Measurements from ENCODE around the gene FAM107A. TPM values are rescaled to one million over a fixed set of nuclear protein-coding genes. Genes with fewer than 3 reads are reported as not detected.

Gene FAM107A, protein sequence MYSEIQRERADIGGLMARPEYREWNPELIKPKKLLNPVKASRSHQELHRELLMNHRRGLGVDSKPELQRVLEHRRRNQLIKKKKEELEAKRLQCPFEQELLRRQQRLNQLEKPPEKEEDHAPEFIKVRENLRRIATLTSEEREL
- not detected for polyA plus RNA-seq (2013, experiment 1 of 2; ENCODE audit: insufficient read length)
- 0.04 TPM for polyA plus RNA-seq (2013, experiment 2 of 2; ENCODE audit: insufficient read length)

- peak; percentile 57 for DNase-seq
These were observed at the start of gene FAM107A for GRCh38 chr3:58577269-58577821. FAM107A (minus strand) TSS chr3:58577391; CDS start chr3:58569860, 7,531 bp downstream.

- no peak for DNase-seq
These were observed 48.1 kb upstream of the FAM107A start for GRCh38 chr3:58625196-58625824.

DNA sequence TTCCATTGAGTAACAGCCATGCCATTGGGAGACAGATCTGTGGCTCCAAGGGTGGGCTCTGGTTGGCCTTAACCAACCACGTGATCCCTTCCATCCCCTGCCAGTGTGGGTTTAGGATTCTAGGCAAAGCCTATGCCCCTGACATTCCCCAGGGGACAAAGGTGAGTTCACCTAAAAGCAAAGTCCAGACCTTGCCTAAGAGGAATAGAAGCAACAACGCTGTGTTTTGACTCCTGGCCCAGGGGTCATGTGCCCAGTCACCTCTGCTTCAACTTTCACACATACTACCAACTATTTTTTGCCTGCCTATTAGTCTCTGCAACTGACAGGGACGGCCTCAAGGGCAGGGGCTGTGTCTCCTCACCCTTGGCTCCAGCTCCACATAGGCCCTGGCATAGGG lies 47.4 kb upstream of the FAM107A start:
- DNase-seq: no peak

GRCh38 chr3:58623961-58624360 lies 46.8 kb upstream of the FAM107A start:
- DNase-seq: no peak

GRCh38 chr3:58623478-58623877 lies 46.3 kb upstream of the FAM107A start:
- no peak for DNase-seq

GRCh38 chr3:58622892-58623291 lies 45.7 kb upstream of the FAM107A start:
- DNase-seq: no peak

DNA sequence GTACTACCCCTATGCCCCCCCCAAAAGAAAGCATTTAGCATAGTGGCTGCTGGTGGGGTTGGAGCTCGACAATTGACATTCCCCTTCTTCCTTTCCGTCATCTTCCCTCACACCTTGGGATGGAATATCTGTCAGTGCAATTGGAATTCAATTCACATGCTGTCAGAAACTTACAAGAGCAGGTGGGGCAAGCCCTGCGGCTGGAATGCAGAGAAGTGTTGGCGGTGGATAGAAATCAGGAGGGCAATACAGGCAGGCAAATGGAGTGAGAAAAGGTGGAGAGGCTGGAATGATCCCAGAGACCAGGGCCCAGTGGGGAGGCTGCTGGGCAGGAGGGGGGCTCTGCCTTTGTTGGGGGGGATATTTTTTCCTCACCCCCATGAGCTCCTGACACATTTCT lies 45.2 kb upstream of the FAM107A start:
- DNase-seq: no peak

DNA sequence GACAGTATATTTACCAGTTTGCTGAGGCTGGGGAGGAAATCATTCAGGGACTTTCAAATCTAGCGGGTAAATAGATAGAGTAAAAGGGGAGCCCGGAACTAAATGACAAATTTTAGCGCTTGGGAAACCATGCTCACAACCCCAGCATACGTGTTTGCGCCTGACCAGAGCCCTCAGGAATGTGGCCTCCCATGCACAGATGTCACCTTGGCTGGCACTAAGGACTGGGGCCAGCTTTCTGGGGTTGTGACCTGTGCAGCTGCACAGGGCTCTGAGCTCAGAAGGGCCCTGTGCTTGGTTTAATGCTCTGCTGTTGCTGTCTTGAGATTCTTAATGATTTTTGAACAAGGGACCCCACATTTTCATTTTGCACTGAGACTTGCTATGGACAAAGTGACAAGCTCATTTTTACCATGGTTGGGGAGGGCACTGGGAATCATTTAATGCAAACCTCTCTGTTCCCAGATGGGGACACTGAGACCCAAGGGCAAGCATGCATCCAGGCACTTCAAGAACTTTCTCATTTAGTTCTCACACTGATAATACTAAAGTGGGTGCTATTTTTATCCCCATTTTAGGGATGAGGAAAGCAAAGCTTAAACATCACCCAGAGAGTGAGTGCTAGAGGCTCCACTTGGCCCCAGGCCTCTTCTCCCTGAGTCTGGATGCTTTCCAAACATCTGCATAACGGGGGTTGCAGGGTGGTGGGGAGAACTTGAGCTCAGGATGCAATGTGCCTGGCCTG lies 44.1 kb upstream of the FAM107A start:
- no peak for DNase-seq

DNA sequence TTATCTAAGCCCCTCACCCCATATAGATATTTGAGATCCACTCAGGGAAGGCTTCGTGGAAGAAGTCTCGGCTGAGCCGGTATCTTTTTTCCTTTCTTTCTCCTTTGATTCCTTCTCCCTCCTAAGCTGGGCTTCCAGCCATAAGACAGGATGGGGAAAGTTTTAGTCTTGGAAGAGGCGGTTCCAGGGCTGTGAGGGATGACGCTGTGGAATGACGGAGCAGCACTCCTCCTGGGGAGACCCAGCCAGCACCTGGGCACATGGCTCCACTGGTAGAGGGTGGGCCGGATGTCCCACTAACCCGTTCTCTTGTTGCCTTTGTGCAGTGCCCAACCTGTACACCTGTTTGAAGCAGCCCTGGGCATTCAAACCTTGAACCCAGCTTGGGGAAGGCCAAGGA lies 43.2 kb upstream of the FAM107A start:
- no peak for DNase-seq

- DNase-seq: no peak
These were observed 40.2 kb upstream of the FAM107A start for GRCh38 chr3:58617338-58617761.

GRCh38 chr3:58613236-58614132 lies 36.3 kb upstream of the FAM107A start:
- DNase-seq: no peak

DNA sequence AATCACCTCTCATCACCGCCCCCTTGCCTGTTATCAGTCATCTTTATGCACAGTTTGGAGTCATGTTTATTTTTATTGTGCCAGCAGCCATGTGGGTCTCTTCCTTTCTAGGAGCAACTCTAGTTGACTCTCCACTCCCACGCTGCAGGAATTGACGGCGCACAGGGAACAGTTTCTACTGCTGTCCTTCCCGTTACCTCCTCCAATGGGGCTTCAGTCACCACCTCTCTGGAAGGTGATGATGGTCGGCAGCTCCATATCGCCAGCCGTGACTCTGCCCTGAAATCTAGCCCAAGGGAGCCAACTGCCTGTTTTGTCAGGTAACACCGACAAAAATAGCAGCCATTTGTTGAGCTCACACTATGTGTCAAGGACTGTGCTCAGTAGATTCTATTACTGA lies 35.6 kb upstream of the FAM107A start:
- no peak for DNase-seq

DNA sequence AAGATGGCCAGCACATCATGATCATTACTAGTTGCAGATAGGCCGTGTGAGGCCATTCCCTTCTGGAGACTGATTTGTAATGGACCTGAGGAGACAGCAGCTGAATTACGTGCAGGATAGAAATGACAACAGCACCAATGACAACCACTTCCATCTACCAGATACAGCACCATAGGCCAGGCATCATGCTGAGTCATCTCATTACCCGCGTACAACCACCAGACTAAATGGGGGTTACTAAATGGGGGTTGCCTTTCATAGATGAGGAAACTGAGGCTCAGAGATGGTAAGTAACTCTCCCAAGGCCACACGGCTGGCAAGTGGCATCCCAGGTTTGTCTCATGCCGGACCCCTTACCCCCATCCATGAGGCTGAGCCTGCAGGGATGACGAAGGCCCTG lies 32.8 kb upstream of the FAM107A start:
- DNase-seq: no peak

- DNase-seq: no peak
These were observed 31.5 kb upstream of the FAM107A start for GRCh38 chr3:58608648-58609047.

DNA sequence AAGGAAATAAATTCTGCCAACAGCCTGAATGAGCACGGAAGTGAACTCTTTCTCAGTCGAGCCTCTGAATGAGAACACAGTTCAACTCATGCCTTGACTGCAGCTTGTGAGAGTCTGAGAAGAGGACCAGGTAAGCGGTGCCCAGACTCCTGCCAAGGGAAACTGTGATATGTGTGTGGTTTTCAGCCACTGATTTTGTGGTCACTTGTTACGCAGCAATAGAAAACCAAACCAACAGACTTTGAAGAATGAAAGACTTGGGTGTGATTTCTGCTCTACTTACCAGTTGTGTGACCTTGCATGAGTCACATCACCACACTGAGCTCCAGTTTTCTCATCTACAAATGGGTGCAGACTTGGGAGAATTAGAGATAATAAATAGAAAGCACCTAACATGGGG lies 30.6 kb upstream of the FAM107A start:
- no peak for DNase-seq

DNA sequence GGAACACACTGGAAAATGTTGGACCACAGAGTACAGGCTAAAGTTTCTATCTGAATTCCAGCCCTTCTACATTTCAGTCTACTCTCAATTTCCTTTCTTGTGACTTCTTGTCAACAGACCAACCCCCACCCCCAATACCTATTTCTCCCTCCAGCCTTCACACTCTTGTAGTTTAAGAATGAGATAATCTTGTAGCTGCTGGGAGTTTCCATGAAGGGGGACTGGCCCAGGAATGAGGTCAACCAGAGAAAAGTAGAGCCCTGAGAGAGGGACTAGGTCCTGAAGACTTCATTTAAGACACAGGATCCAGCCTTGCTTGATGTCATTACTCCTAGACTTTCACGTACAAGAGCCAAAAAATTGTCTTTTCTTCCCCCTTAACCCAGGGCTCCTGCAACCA lies 29.5 kb upstream of the FAM107A start:
- DNase-seq: no peak

- no peak for DNase-seq
These were observed 26.8 kb upstream of the FAM107A start for GRCh38 chr3:58604031-58604430.

GRCh38 chr3:58603606-58604005 lies 26.4 kb upstream of the FAM107A start:
- no peak for DNase-seq

- no peak for DNase-seq
These were observed 20.6 kb upstream of the FAM107A start for GRCh38 chr3:58597770-58598310.

DNA sequence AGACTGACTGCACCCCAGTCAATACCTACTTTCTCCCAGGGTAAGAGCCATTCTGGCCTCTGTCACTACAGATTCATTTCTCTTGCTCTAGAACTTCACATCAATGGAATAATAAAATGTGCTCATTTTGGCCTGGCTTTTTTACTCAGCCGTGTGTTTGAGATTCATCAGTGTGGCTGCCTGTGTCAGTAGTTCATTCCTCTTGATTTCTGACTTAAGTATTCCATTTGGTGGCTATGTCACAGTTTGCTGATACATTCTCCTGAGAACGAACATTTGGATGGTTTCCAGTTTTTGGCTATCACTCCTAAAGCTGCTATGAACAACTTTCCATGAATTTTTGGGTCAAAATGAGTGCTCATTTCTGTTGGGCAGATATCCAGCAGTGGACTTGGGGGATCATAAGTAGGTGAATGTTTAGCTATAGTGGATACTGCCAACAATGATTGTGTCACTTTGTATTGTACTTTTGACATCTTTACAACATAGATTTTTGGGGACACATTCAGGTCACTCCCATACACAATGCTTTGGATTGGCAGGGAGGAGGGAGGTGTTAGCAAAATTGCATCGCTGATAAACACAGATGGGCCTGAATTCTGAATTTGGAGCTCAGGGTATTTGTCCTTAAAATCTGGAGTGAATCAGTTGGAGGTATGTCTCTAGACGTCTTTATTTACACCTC lies 19.8 kb upstream of the FAM107A start:
- DNase-seq: no peak

- DNase-seq: no peak
These were observed 16.9 kb upstream of the FAM107A start for GRCh38 chr3:58594117-58594516.
